Prostate gland (tissue), 2 donors: ENCODE results near the gene MT1F.

Experiments used
- POLR2A ChIP-seq: fragments of 450-650 bp; IDR thresholded peaks from one replicate; pipeline ENCODE4 v1.6.1; 2016; ENCODE audit warnings: antibody characterized with exemption, mild to moderate bottlenecking
- POLR2AphosphoS5 ChIP-seq: sonication (generic); formaldehyde crosslinking; IDR thresholded peaks from one replicate; pipeline ENCODE4 v1.6.1; 2017; ENCODE audit warnings: antibody characterized with exemption
- TF ChIP-seq, protein P1 (sequence below), 4 experiments: fragments of 200-600 bp in 2 of 4; fragments of 450-650 bp in 2 of 4; sonication (generic) in 2 of 4; IDR thresholded peaks; 1 replicate in 3 of 4; 2 replicates in 1 of 4; pipeline ENCODE4 v1.5.1; 2016 to 2019; ENCODE audit warnings: antibody characterized with exemption in 4 of 4, mild to moderate bottlenecking in 2 of 4, moderate library complexity in 2 of 4

DNA sequence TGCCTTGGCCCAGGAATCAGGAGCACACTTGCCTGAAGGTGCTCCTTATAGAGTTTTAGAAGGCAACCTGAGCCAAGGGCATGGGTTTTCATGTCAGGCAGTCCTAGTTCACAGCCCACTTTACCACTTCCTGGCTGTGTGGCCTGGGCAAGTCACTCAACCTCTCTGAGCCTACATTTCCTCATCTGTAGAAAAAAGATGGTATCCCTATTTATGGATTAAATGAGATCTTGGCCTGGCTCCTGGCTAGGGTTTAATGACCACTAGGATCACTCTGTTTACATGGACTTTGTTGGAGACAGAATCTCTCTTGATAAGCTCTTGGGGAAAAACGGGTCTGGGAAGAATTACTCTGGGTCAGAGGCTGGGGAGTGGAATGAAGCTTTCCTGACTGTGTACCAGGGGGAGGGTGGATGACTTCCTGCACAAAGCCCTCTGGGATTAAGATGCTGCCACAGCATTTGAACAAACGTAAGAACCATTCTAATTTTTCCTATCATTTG is 47.1 kb upstream of the MT1F start:
- TF ChIP-seq, protein P1, sequence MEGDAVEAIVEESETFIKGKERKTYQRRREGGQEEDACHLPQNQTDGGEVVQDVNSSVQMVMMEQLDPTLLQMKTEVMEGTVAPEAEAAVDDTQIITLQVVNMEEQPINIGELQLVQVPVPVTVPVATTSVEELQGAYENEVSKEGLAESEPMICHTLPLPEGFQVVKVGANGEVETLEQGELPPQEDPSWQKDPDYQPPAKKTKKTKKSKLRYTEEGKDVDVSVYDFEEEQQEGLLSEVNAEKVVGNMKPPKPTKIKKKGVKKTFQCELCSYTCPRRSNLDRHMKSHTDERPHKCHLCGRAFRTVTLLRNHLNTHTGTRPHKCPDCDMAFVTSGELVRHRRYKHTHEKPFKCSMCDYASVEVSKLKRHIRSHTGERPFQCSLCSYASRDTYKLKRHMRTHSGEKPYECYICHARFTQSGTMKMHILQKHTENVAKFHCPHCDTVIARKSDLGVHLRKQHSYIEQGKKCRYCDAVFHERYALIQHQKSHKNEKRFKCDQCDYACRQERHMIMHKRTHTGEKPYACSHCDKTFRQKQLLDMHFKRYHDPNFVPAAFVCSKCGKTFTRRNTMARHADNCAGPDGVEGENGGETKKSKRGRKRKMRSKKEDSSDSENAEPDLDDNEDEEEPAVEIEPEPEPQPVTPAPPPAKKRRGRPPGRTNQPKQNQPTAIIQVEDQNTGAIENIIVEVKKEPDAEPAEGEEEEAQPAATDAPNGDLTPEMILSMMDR (IDR thresholded peaks at IDR 0.05): no peak
- no peak for TF ChIP-seq POLR2A
- no peak for TF ChIP-seq POLR2AphosphoS5
